ENCODE data around the gene PNKD. TPM values are rescaled to one million over a fixed set of nuclear protein-coding genes. Genes with fewer than 3 reads are reported as not detected.
A peak's percentile ranks its signal among the peaks of the same experiment; 100 is the strongest.
"Not testable (repeated sequence)": the region's sequence is repeated elsewhere in the genome, so short reads cannot be mapped to it uniquely, and the experiment has no call there.

PNKD gene
- total RNA-seq, 2 experiments from 2014 or later, result 17.8 to 18.5 TPM

GRCh38 chr2:218305383-218305782 is 35.1 kb downstream of the PNKD start:
- peaks cover 2% of the 10 kb centered on the region for H3K27me3 Mint-ChIP-seq
- ATAC-seq, result no peak
- no peaks in the 10 kb centered on the region for H3K36me3 Mint-ChIP-seq (ENCODE audit: low read depth)
- intact Hi-C loops (cut with DNase I, micrococcal nuclease), result no loop called here
- peaks cover 12% of the 10 kb centered on the region for H3K4me1 Mint-ChIP-seq
- CTCF ChIA-PET, result interaction anchor here (1.7 kb wide), 1 partner anchor 15 kb away, joined by 7 read pairs; no protein-coding TSS in a partner anchor
- H3K27ac Mint-ChIP-seq, result no peak overlapping the region
- POLR2A ChIA-PET, result no interaction called here
- no peak overlapping the region for H3K4me3 Mint-ChIP-seq
- H3K9me3 Mint-ChIP-seq (ENCODE audit: low read depth), result no peaks in the 10 kb centered on the region
- DNase-seq, result no peak

GRCh38 chr2:218306184-218306920 is 36.0 kb downstream of the PNKD start:
- H3K4me1 Mint-ChIP-seq, result peaks cover 9% of the 10 kb centered on the region
- H3K9me3 Mint-ChIP-seq (ENCODE audit: low read depth), result no peaks in the 10 kb centered on the region
- no peaks in the 10 kb centered on the region for H3K36me3 Mint-ChIP-seq (ENCODE audit: low read depth)
- peaks cover 2% of the 10 kb centered on the region for H3K27me3 Mint-ChIP-seq
- ATAC-seq (no peak), DNase-seq (no peak)
- no peak overlapping the region for H3K4me3 Mint-ChIP-seq
- POLR2A ChIA-PET, result interaction anchor here (0.5 kb wide), 1 partner anchor 150 kb away, joined by 3 read pairs; no protein-coding TSS in a partner anchor
- CTCF ChIA-PET, result interaction anchor here (0.6 to 1.4 kb wide), 3 partner anchors 10 to 50 kb away, joined by 3 read pairs; no protein-coding TSS in a partner anchor
- intact Hi-C loops (cut with DNase I, micrococcal nuclease), result no loop called here
- no peak overlapping the region for H3K27ac Mint-ChIP-seq

- Mint-ChIP-seq H3K36me3 (ENCODE audit: low read depth) (no peaks in the 10 kb centered on the region), H3K9me3 (ENCODE audit: low read depth) (no peaks in the 10 kb centered on the region), H3K4me3 (no peak overlapping the region), H3K27ac (no peak overlapping the region), H3K27me3 (peaks cover 2% of the 10 kb centered on the region), H3K4me1 (peaks cover 6% of the 10 kb centered on the region)
- ATAC-seq (no peak), DNase-seq (no peak)
- ChIA-PET POLR2A (no interaction called here), CTCF (interaction anchor here (0.6 to 1.6 kb wide), 7 partner anchors 9 to 364 kb away, joined by 3 to 6 read pairs (median 3); no protein-coding TSS in a partner anchor)
- intact Hi-C loops (cut with DNase I, micrococcal nuclease), result no loop called here
Observed at GRCh38 chr2:218307415-218308090, 37.2 kb downstream of the PNKD start.

GRCh38 chr2:218310853-218311540 is 40.7 kb downstream of the PNKD start:
- DNase-seq, result no peak
- intact Hi-C loops (cut with DNase I, micrococcal nuclease), result no loop called here
- no peak overlapping the region for H3K4me3 Mint-ChIP-seq
- H3K27me3 Mint-ChIP-seq, result peaks cover 2% of the 10 kb centered on the region
- ATAC-seq, result no peak
- H3K9me3 Mint-ChIP-seq (ENCODE audit: low read depth), result no peaks in the 10 kb centered on the region
- no peaks in the 10 kb centered on the region for H3K36me3 Mint-ChIP-seq (ENCODE audit: low read depth)
- no peak overlapping the region for H3K27ac Mint-ChIP-seq
- peaks cover 12% of the 10 kb centered on the region for H3K4me1 Mint-ChIP-seq
- CTCF ChIA-PET, result interaction anchor here (0.6 kb wide), 1 partner anchor 479 kb away, joined by 3 read pairs; no protein-coding TSS in a partner anchor
- POLR2A ChIA-PET, result no interaction called here

GRCh38 chr2:218311541-218312266 is 41.4 kb downstream of the PNKD start:
- H3K27ac Mint-ChIP-seq; H3K27me3 Mint-ChIP-seq; ATAC-seq; POLR2A ChIA-PET; H3K4me3 Mint-ChIP-seq; DNase-seq; H3K36me3 Mint-ChIP-seq (ENCODE audit: low read depth); H3K9me3 Mint-ChIP-seq (ENCODE audit: low read depth); intact Hi-C loops (cut with DNase I, micrococcal nuclease): not testable (repeated sequence)
- CTCF ChIA-PET, result interaction anchor here (0.6 to 1.0 kb wide), 3 partner anchors 12 to 479 kb away, joined by 3 read pairs; no protein-coding TSS in a partner anchor
- H3K4me1 Mint-ChIP-seq, result peaks cover 19% of the 10 kb centered on the region

GRCh38 chr2:218312267-218312756 is 42.0 kb downstream of the PNKD start:
- Mint-ChIP-seq H3K27me3 (peaks cover 2% of the 10 kb centered on the region), H3K9me3 (ENCODE audit: low read depth) (no peaks in the 10 kb centered on the region), H3K27ac (no peak overlapping the region), H3K4me3 (no peak overlapping the region), H3K36me3 (ENCODE audit: low read depth) (peaks cover 3% of the 10 kb centered on the region), H3K4me1 (peaks cover 26% of the 10 kb centered on the region)
- no peak for ATAC-seq
- DNase-seq, result no peak
- POLR2A ChIA-PET, result no interaction called here
- intact Hi-C loops (cut with DNase I, micrococcal nuclease), result no loop called here
- CTCF ChIA-PET, result interaction anchor here (0.6 to 1.0 kb wide), 3 partner anchors 12 to 546 kb away, joined by 3 read pairs; no protein-coding TSS in a partner anchor

GRCh38 chr2:218313356-218313755 is 43.0 kb downstream of the PNKD start:
- intact Hi-C loops (cut with DNase I, micrococcal nuclease), result no loop called here
- no peak for DNase-seq
- peaks cover 3% of the 10 kb centered on the region for H3K36me3 Mint-ChIP-seq (ENCODE audit: low read depth)
- ChIA-PET POLR2A (no interaction called here), CTCF (no interaction called here)
- H3K9me3 Mint-ChIP-seq (ENCODE audit: low read depth), result no peaks in the 10 kb centered on the region
- H3K27me3 Mint-ChIP-seq, result peaks cover 2% of the 10 kb centered on the region
- ATAC-seq, result no peak
- peaks cover 30% of the 10 kb centered on the region for H3K4me1 Mint-ChIP-seq
- H3K4me3 Mint-ChIP-seq, result no peak overlapping the region
- no peak overlapping the region for H3K27ac Mint-ChIP-seq

- H3K9me3 Mint-ChIP-seq (ENCODE audit: low read depth); DNase-seq; H3K36me3 Mint-ChIP-seq (ENCODE audit: low read depth); intact Hi-C loops (cut with DNase I, micrococcal nuclease); H3K27ac Mint-ChIP-seq; POLR2A ChIA-PET; H3K27me3 Mint-ChIP-seq; ATAC-seq; H3K4me3 Mint-ChIP-seq: not testable (repeated sequence)
- H3K4me1 Mint-ChIP-seq, result peaks cover 31% of the 10 kb centered on the region
- CTCF ChIA-PET, result interaction anchor here (2.9 kb wide), 1 partner anchor 12 kb away, joined by 12 read pairs; no protein-coding TSS in a partner anchor
Observed at GRCh38 chr2:218314764-218315163, 44.4 kb downstream of the PNKD start.

- ChIA-PET CTCF (interaction anchor here (0.9 to 2.9 kb wide), 3 partner anchors 11 to 74 kb away, joined by 3 to 12 read pairs (median 6); no protein-coding TSS in a partner anchor), POLR2A (no interaction called here)
- Mint-ChIP-seq H3K27ac (no peak overlapping the region), H3K4me1 (peaks cover 33% of the 10 kb centered on the region), H3K27me3 (no peaks in the 10 kb centered on the region), H3K36me3 (ENCODE audit: low read depth) (peaks cover 3% of the 10 kb centered on the region), H3K4me3 (no peak overlapping the region), H3K9me3 (ENCODE audit: low read depth) (no peaks in the 10 kb centered on the region)
- no peak for ATAC-seq
- intact Hi-C loops (cut with DNase I, micrococcal nuclease), result no loop called here
- no peak for DNase-seq
Observed at GRCh38 chr2:218315397-218315796, 45.1 kb downstream of the PNKD start.

- DNase-seq, result no peak
- POLR2A ChIA-PET, result interaction anchor here (0.5 kb wide), 1 partner anchor 60 kb away, joined by 15 read pairs; no protein-coding TSS in a partner anchor
- peak overlapping the region; percentile 62 for H3K27ac Mint-ChIP-seq
Observed at GRCh38 chr2:218317303-218317630, 46.9 kb downstream of the PNKD start.

More at GRCh38 chr2:218317303-218317630, 46.9 kb downstream of the PNKD start:
- CTCF ChIA-PET, result interaction anchor here (0.8 to 2.9 kb wide), 3 partner anchors 15 to 76 kb away, joined by 3 to 12 read pairs (median 4); partner anchors contain the start of gene TMBIM1
- no peaks in the 10 kb centered on the region for H3K27me3 Mint-ChIP-seq
- ATAC-seq, result no peak
- H3K4me1 Mint-ChIP-seq, result peaks cover 42% of the 10 kb centered on the region
- peaks cover 3% of the 10 kb centered on the region for H3K36me3 Mint-ChIP-seq (ENCODE audit: low read depth)
- no peak overlapping the region for H3K4me3 Mint-ChIP-seq
- H3K9me3 Mint-ChIP-seq (ENCODE audit: low read depth), result no peaks in the 10 kb centered on the region
- intact Hi-C loops (cut with DNase I, micrococcal nuclease), result no loop called here
